Esophagus squamous epithelium (tissue), 4 donors: ENCODE results near the gene TENT4B.

Experiments
- POLR2A ChIP-seq, 4 donors: fragments of 450-650 bp; IDR thresholded peaks; one replicate each; pipeline ENCODE4 v1.6.1; 2017; ENCODE audit warnings: antibody characterized with exemption in 4 of 4, mild to moderate bottlenecking in 4 of 4, moderate library complexity in 3 of 4
- TF ChIP-seq, protein P1 (sequence below), 6 experiments: fragments of 450-650 bp in 4 of 6; fragments of 200-600 bp in 2 of 6; sonication (generic) in 2 of 6; IDR thresholded peaks; one replicate each; pipeline ENCODE4 v1.5.1; 2016 to 2019; ENCODE audit warnings: antibody characterized with exemption in 6 of 6, mild to moderate bottlenecking in 4 of 6, moderate library complexity in 4 of 6

- TF ChIP-seq, protein P1, sequence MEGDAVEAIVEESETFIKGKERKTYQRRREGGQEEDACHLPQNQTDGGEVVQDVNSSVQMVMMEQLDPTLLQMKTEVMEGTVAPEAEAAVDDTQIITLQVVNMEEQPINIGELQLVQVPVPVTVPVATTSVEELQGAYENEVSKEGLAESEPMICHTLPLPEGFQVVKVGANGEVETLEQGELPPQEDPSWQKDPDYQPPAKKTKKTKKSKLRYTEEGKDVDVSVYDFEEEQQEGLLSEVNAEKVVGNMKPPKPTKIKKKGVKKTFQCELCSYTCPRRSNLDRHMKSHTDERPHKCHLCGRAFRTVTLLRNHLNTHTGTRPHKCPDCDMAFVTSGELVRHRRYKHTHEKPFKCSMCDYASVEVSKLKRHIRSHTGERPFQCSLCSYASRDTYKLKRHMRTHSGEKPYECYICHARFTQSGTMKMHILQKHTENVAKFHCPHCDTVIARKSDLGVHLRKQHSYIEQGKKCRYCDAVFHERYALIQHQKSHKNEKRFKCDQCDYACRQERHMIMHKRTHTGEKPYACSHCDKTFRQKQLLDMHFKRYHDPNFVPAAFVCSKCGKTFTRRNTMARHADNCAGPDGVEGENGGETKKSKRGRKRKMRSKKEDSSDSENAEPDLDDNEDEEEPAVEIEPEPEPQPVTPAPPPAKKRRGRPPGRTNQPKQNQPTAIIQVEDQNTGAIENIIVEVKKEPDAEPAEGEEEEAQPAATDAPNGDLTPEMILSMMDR (IDR thresholded peaks at IDR 0.05), result no peak
- TF ChIP-seq POLR2A (IDR thresholded peaks at IDR 0.05), result no peak
Measured at GRCh38 chr16:50209546-50210265, 56.6 kb downstream of the TENT4B start.
